ENCODE data around the gene PKP4. TPM values are rescaled to one million over a fixed set of nuclear protein-coding genes. Genes with fewer than 3 reads are reported as not detected.

PKP4 gene
- total and polyA plus RNA-seq, 9 of the 15 experiments (the other 6 are each of a cell fraction or from before 2014, with no cell fraction given) = 24.6 to 99.1 (median 74.0) TPM

- TF ChIP-seq JUN (IDR thresholded peaks at IDR 0.05; ENCODE audit: borderline replicate concordance, low read depth, low read length) (peak; percentile 20; the same call in 1 of the 2 replicates), JUN (CRISPR knock-in tag; IDR thresholded peaks at IDR 0.05; ENCODE audit: borderline replicate concordance) (no peak), COPS2 (conservative IDR thresholded peaks at IDR 0.05) (no peak), ARHGAP35 (IDR thresholded peaks at IDR 0.05; ENCODE audit: partially characterized antibody) (no peak), KLF16 (IDR thresholded peaks at IDR 0.05) (no peak), CHD7 (IDR thresholded peaks at IDR 0.05; ENCODE audit: low read depth, low read length) (no peak), TOE1 (IDR thresholded peaks at IDR 0.05; ENCODE audit: borderline replicate concordance) (no peak), TOE1 (CRISPR knock-in tag; IDR thresholded peaks at IDR 0.05; ENCODE audit: borderline replicate concordance, low read depth) (no peak)
Observed at GRCh38 chr2:158482594-158482993, 25.8 kb downstream of the PKP4 start (continued).
